NCI-H1417 treated with DMSO at 0.1 percent for 48 hours (cell line): ENCODE results near the gene AHDC1.

Source experiments
- DNase-seq: peaks from one replicate; lab custom pipeline; 2025; lab: John Stamatoyannopoulos, UW

Gene AHDC1

GRCh38 chr1:27527223-27527889 lies 76.6 kb downstream of the AHDC1 start:
- peak; percentile 74 for DNase-seq

DNA sequence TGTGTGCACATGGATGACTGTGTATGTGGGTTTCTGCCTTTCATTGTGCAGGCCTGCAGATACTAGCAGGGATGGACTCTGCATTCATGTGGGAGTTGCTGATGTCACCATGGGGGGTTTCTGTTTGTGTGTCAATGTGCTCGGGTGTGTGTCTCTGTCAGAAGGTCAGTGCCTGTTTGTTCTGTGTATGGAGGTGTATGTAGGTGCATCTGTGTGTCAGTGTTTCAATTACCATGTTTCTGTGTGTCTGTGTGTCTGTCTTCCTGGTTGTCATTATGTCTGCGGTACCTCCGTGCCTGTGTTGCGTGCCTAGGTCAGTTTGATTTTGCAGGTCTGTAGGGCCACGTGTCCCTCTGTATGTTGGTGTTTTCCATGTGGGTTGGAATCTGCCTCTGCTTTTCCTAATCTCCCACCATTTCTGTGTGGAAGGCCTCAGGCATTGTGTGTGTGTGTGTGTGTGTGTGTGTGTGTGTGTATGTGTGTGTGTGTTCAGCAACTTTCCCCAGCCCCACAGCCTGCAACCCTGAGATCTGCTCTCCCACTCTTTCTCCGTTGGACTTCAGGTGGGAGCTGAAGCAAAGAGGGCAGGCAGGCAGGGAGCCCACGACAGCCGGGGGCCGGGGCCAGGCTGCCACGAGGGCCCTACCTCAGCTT lies 77.2 kb downstream of the AHDC1 start:
- no peak for DNase-seq

DNA sequence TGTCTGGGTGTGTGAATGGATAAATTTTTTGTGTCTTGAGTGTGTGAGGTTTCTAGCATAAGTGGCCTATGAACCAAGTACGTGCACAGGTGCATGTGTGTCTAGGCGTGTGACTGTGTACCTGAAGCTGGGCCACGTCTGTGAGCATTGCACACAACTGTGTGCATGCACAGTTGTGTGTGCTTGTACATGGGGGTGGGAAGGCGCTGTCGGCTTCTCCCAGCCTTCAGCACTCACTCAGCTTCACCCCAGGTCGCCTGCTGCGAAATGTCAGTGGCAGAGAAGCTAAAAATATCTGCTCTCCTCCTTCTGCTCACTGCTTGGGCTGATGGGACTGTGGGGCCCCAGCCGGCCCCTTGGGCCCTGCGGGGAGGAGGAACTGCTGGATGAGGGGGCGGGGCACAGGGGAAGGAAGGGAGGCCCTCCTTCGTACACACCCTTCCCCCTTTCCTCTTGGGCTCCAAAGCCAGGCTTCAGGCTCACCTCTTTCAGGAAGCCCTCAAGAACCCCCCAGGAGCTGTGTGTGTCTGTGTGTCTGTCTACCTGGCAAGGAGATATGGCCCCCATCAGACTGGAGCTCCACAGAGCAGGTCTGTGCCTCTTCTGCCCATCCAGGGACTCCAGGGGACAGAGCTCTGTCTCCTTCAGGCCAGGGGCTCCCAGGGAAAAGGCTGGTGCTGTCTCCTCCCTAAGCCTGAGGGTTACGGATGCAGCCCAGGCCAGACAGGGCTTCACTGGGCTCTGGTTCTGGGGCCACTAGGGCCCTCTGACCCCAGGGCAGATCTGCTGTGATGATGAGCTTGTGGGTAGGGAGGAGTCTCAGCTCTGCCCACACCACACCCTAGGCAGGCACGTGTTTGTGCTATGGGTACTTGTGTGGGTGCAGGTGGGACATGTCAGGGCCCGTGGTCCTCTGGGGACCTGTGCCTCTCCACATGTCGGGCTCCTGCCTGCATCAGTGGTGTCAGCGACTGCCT lies 78.4 kb downstream of the AHDC1 start:
- peak; percentile 59 for DNase-seq

GRCh38 chr1:27523337-27524020 lies 80.5 kb downstream of the AHDC1 start:
- DNase-seq, result no peak

DNA sequence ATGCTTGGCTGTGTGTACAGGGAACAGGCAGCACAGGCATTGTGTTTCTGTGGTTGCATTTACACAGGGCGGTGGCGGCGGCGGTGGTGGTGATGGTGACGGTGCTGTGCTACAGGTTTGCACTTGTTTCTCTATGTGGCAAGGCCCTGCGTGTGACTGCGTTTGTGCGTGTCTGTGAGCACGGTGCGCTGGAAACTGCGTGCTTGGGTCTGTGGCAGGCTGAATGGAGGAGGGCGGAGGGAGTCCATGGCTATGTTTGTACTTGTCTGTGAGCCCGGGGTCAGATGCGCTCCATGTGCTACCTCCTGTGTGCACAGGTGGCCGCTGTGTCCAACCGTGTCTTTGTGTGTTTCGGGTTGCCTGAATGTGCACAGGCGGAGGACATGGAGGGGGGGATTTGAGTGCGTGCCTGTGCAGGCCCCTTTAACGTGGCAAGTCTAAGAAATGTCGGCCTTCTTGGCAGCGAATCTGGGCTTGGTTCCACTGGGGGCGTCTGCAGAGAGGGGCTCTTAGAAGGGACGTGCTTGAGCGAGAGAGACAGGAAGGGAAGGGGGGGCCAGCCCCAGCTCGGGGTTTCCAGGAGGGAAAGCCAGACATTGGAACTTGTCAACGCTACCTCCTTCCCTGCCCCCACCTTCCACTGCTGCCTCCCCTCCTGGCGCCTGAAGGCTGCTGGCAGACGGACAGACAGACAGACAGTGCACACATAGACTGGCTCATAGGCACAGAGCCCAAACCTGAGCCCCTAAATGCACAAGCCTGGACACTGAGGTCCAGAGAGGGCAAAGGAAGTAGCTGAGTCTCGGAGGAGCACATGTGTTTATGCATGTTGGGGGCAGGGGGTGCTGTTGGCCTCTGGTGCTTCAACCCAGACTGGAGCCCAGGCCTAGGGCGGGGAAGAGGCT lies 81.3 kb downstream of the AHDC1 start:
- peak; percentile 43 for DNase-seq

DNA sequence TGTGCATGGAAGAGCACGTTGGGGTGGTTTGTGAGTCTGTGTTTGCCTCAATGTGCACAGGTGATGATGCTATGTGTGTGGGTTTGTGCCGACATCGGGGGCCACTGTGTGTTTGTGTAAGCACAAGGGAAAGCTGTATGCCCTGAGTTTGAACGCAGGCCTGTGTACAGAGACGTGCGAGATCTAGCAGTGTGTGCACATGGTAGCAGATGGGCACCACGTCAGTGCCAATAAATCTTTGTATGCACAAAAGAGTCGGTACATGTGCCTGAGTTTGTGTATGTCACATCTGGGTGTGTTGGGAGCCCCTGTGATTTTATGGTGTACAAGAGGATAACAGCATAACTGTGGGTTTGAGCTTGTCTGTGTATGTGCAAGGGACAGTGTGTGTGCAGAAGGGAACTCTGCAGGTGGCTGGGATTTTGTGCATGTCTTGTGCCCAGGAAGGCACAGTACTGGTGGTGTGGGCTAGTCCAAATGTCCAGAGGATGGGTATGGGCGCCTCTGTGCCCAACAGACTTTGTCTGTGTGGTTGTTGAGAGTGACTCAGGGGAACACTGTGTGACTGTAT lies 82.0 kb downstream of the AHDC1 start:
- DNase-seq, result no peak

DNA sequence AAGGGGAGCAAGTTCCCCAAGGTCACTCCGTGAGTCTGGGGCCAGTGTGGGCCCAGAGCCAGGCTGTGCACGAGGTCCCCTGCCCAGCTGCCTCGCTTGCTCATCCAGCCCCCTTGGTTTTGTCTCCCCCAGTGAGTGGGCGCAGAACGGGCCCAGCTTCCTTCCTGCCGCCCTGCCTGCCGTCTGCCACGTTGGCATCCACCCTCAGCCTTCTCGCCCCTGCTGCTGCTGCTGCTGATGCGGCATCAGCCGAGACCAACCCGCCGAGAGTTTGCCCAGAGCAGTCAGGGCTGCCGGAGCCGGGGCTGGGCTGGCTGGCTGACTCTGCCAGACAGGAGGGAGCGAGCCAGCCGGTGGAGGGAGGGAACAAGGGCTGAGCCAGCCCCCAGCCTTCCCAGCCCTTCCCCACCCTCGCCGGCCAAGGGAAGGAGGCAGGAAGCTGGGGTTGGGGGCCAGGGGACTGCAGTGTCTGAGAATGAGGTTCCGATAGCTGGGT lies 82.6 kb downstream of the AHDC1 start:
- DNase-seq, result no peak

DNA sequence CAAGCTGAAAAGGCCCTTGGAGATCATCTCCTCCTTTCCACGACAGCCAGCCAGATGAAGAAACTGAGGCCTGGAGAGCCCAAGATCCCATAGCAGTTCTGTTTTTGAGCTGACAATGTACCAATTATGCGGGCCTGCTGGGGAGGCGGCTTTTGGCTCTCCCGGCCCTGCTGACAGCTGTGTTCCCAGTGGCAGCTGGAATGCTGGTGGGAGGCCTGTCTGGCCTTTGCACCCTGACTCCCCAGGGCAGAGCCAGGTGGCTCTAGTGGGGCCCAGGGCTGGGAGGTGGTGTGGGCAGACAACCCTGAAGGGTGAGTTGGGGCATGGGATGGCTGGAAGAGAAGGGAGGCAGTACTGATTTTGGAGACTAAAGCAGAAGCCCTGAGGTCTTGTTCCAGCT lies 83.3 kb downstream of the AHDC1 start:
- no peak for DNase-seq

DNA sequence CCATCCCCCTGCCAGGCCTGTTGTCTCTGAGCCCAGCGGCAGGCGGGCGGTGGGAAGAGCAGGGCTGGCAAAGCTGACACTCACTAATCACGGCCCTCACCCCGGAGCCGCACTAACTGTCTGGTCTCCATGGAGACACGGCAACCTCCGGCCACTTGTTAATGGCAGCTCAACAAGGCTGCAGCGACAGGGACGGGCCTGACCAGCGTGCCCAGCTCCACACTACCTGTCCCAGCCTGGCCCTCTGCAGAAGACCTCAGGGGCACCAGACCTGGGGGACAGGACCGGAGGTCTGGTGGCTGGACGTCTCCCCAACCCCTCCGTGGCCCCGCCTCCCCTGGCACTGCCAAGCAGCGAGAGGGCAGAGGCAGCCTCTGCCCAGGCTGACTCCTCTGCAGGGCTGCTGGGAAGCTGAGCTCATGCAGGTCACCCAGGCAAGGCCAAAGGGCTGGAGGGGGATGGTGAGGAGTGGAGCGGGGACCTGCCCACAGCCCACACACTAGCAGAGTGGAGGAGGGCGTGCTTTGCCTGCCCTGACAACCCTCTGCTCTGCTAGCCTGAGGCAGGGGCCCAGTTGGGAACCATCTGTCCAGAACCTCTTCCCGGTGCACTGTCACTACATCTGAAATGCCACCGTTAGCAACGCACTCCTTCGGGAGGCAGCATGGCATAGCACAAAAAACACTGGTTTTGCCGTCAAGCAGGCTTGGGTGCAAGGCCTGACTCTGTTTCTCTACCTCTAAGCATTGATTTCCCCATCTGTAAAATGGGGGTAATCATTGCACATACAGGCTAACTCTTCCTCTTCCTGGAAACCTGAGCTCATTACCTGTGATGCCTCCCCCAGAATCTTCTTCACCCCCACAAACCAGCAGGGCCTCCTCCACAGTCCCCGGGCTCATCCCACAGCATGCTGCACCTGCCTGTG lies 84.3 kb downstream of the AHDC1 start:
- DNase-seq, result peak; percentile 45

DNA sequence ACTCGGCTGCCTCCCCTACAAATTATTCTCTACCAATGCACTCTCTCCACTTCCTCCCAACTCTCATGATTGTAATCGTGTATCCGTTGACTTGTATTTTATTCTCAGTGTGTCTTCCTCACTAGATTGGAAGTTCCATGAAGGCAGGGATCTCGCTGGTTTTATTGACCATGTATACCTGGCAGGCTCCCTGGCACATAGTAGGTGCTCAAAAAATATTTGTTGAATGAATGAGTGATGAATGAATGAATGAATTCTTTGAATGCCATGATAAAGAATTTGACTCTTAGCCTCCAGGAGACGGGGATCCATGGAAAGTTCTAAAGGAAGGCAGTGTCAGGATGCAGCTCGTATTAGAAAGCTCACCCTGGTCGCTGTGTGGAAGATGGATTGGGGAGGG lies 85.1 kb downstream of the AHDC1 start:
- DNase-seq, result no peak

- no peak for DNase-seq
These were observed 85.8 kb downstream of the AHDC1 start for GRCh38 chr1:27517907-27518718.

DNA sequence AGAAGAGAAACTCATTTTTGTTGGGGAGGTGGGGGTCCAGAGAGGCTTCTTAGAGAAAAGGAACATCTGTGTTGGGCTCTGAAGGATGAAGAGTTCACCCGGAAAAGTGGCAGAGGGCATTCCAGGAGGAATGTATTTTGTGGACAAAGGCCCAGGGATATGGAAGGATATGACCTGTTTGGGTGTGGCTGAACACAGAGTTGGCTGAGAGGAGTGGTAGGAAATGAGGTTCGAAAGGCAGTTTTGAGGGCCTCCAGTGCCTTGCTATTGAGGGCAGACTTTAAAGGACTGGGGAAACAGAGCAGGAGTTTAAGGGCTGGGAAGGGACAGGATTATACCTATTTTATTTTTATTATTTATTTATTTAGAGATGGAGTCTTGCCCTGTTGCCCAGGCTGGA lies 86.6 kb downstream of the AHDC1 start:
- DNase-seq, result no peak

DNA sequence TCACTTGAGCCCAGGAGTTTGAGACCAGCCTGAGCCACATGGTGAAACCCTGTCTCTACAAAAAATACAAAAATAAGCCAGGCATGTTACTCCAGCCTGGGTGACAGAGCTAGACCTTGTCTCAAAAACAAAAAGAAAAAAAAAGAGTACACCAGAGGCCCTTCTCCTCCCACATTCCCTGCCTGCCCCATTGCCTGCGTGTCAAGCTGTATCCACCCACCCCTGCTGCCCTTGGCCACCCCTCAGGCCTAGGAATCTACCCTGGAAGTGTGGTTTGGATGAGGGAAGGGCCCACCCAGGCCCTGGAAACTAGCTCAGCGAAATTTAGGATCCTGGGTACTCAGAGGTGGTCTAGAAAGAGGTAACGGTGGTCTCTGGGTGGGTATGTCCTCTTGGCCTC lies 88.3 kb downstream of the AHDC1 start:
- DNase-seq, result no peak

- no peak for DNase-seq
These were observed 90.0 kb downstream of the AHDC1 start for GRCh38 chr1:27513958-27514357.

- no peak for DNase-seq
These were observed 90.4 kb downstream of the AHDC1 start for GRCh38 chr1:27513528-27513927.

- no peak for DNase-seq
These were observed 94.5 kb downstream of the AHDC1 start for GRCh38 chr1:27509127-27510080.

- no peak for DNase-seq
These were observed 95.8 kb downstream of the AHDC1 start for GRCh38 chr1:27507960-27508665.
